Activated CD8-positive, alpha-beta memory T cell treated with anti-CD3 and anti-CD28 coated beads for 1 hour (primary cell): ENCODE measurements around the gene RNF223.
"Not testable (repeated sequence)": the region's sequence is repeated elsewhere in the genome, so short reads cannot be mapped to it uniquely, and the experiment has no call there.

ENCODE experiments used
- DNase-seq, 2 donors: peaks; one replicate each; pipeline ENCODE4 v3.0.0-alpha.2; 2020; ENCODE audit warnings: low read depth in 1 of 2; ENCODE audit errors: extremely low read depth in 1 of 2

Gene RNF223

GRCh38 chr1:1074631-1075147 is 583 bp upstream of the RNF223 start:
- DNase-seq: no peak

GRCh38 chr1:1072849-1073742 is 1.0 kb downstream of the RNF223 start:
- no peak for DNase-seq

GRCh38 chr1:1072299-1072848 is 1.7 kb downstream of the RNF223 start:
- DNase-seq: no peak

- no peak for DNase-seq
These were observed 2.4 kb downstream of the RNF223 start for GRCh38 chr1:1071486-1072298.

- DNase-seq: no peak
These were observed 4.1 kb downstream of the RNF223 start for GRCh38 chr1:1069711-1070676.

GRCh38 chr1:1069056-1069710 is 4.9 kb downstream of the RNF223 start:
- DNase-seq: peak; percentile 75 to 85

- peak; percentile 28 to 30 for DNase-seq
These were observed 5.5 kb downstream of the RNF223 start for GRCh38 chr1:1068517-1069055.

- no peak for DNase-seq
These were observed 6.1 kb downstream of the RNF223 start for GRCh38 chr1:1067860-1068516.

- no peak for DNase-seq
These were observed 6.7 kb downstream of the RNF223 start for GRCh38 chr1:1067284-1067859.

GRCh38 chr1:1066403-1067283 is 7.5 kb downstream of the RNF223 start:
- no peak for DNase-seq

GRCh38 chr1:1065940-1066304 is 8.2 kb downstream of the RNF223 start:
- not testable (repeated sequence) for DNase-seq

- no peak for DNase-seq
These were observed 8.7 kb downstream of the RNF223 start for GRCh38 chr1:1065265-1065939.

GRCh38 chr1:1063945-1064831 is 9.9 kb downstream of the RNF223 start:
- peak; percentile 71 to 91 for DNase-seq

GRCh38 chr1:1063261-1063944 is 10.7 kb downstream of the RNF223 start:
- DNase-seq: no peak

GRCh38 chr1:1062348-1063163 is 11.6 kb downstream of the RNF223 start:
- DNase-seq: no peak
